B cell (primary cell): ENCODE data around the gene NATD1.

Experiments
- CTCF ChIP-seq: fragments of 200-600 bp; IDR thresholded peaks from one replicate; pipeline ENCODE4 v1.8.0; 2022; ENCODE audit warnings: antibody characterized with exemption, mild to moderate bottlenecking
- EZH2 ChIP-seq: IDR thresholded peaks from 2 replicates; pipeline ENCODE4 v1.6.1; 2012; ENCODE audit warnings: borderline replicate concordance, low read depth, mild to moderate bottlenecking, moderate library complexity, low read length; ENCODE audit not compliant: insufficient read depth, poor library complexity, severe bottlenecking

- TF ChIP-seq EZH2, result no peak
- no peak for TF ChIP-seq CTCF
Measured at GRCh38 chr17:21228111-21228510, 25.1 kb downstream of the NATD1 start.
